Breast epithelium (tissue), 4 donors: ENCODE measurements around the gene IFT88. TPM values are rescaled to one million over a fixed set of nuclear protein-coding genes. Genes with fewer than 3 reads are reported as not detected.

Source experiments
- DNase-seq, 2 donors: peaks; one replicate each; pipeline ENCODE4 v3.0.0-alpha.2; 2019; ENCODE audit warnings: low spot score in 2 of 2
- H3K27ac ChIP-seq, 2 donors: fragments of 200-600 bp; sonication (generic) in 1 of 2; one replicate each; pipeline ENCODE4 v1.5.1; 2016 to 2019; ENCODE audit warnings: mild to moderate bottlenecking in 1 of 2
- H3K27me3 ChIP-seq, 2 donors: fragments of 200-600 bp; sonication (generic) in 1 of 2; one replicate each; pipeline versions ENCODE4 v1.5.1 to v1.6.0; 2017 to 2019; ENCODE audit warnings: control low read depth in 1 of 2, mild to moderate bottlenecking in 1 of 2
- H3K36me3 ChIP-seq: fragments of 200-600 bp; one replicate; pipeline ENCODE4 v1.5.1; 2019
- H3K4me1 ChIP-seq, 2 donors: fragments of 200-600 bp; sonication (generic); one replicate each; pipeline ENCODE4 v1.5.1; 2016 to 2019; ENCODE audit warnings: control low read depth in 1 of 2
- H3K4me3 ChIP-seq, 3 donors: fragments of 200-600 bp; sonication (generic); 1 replicate in 2 of 3; 2 replicates in 1 of 3; pipeline ENCODE4 v1.5.1; 2016 to 2019; ENCODE audit warnings: mild to moderate bottlenecking in 3 of 3, moderate library complexity in 2 of 3
- H3K9me3 ChIP-seq, 2 donors: fragments of 200-600 bp; sonication (generic) in 1 of 2; one replicate each; pipeline ENCODE4 v1.5.1; 2016 to 2019; ENCODE audit warnings: control low read depth in 1 of 2
- POLR2A ChIP-seq: fragments of 450-650 bp; IDR thresholded peaks from one replicate; pipeline ENCODE4 v1.6.1; 2016; ENCODE audit warnings: antibody characterized with exemption, mild to moderate bottlenecking, moderate library complexity
- POLR2AphosphoS5 ChIP-seq, 3 donors: sonication (generic); formaldehyde crosslinking; IDR thresholded peaks; one replicate each; pipeline ENCODE4 v1.6.1; 2017; ENCODE audit warnings: antibody characterized with exemption in 3 of 3
- intact Hi-C: fragments of 100-400 bp; cut with DNase I; formaldehyde crosslinking; loops from one replicate; pipeline ENCODE4 v1.15.1; 2023; ENCODE audit warnings: low total_unique reads
- total RNA-seq, 3 donors: library from RNA; depleted of rRNA; stranded (reverse); fragments of >200 nt; gene quantifications; one replicate each; pipeline ENCODE4 v1.1.0, GENCODE V29; 2016
- TF ChIP-seq, protein P1 (sequence below), 3 donors: fragments of 450-650 bp; IDR thresholded peaks; one replicate each; pipeline ENCODE4 v1.5.1; 2016 to 2017; ENCODE audit warnings: antibody characterized with exemption in 3 of 3, mild to moderate bottlenecking in 3 of 3, moderate library complexity in 3 of 3

Gene IFT88
- total RNA-seq, 3 donors from 2014 or later: 13.9 to 35.0 (median 27.9) TPM

DNA sequence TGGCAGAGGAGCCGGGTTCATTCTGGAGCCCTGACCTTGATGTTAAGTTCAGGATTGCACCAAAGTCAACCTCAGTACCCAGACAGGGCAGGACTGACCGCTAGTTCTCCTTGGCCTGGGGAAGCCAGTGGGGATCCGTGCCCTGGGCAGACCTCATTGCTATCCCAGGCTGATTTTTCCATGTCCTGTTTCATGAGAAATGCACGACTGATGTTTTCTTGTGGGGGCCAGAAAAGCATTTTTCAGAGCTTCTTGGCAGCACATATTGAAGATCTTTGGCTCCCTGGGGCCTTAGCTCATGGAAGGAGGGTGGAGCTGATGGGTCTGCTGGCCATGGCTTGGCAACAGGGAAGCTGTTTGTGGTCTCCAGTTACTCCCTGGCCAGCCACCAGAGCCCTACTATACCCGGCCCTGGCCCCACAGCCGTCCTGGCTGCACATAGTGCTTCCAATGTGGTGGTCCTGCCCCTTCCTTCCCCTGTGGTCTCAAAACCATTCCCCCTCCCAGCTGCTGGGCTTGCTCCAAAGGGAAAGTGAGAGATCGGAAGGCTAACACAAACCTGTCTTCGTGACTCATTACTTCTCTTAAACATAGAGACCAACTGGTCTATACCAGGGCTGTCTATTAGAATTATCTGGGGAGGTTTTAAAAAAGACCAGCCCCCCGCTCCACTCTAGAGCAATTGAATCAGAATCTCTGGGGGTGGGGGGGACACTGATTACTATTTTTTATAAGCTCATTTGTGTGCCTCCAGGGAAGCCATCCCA lies 147.8 kb downstream of the IFT88 start:
- DNase-seq: no peak
- H3K4me1 ChIP-seq: no peaks in the 10 kb centered on the region
- H3K4me3 ChIP-seq: peak overlapping the region in 1 of 3 donors; percentile 46
- intact Hi-C loops: loop anchor here (10.0 kb wide), 1 partner anchor 130 kb away; no protein-coding TSS in a partner anchor
- H3K27ac ChIP-seq: peak overlapping the region; percentile 58 to 76
- H3K27me3 ChIP-seq: peaks cover 0 to 3% of the 10 kb centered on the region in 2 donors
- H3K36me3 ChIP-seq: no peaks in the 10 kb centered on the region
- TF ChIP-seq POLR2A: no peak
- peak in 1 of 3 donors; percentile 26 for TF ChIP-seq POLR2AphosphoS5 (IDR thresholded peaks at IDR 0.05)
- no peaks in the 10 kb centered on the region for H3K9me3 ChIP-seq

DNA sequence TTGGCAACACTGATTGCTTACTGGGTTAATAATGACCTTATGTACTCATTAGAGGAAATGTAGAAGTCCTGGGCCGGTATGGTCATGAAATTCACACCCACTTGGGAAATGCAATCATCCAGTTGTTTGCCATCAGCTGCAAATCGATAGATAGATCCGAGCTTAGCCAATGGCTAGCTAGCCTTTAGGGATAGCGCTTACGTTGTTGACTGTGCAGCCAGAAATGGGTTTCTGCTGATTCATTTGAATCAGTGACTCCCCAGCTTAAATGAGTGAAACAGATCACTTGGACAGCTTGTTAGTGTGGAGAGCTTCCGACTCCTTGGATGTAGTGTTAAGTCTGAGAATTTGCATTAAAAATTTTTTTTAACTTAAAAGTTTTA lies 148.4 kb downstream of the IFT88 start:
- Histone ChIP-seq H3K4me3 (no peak overlapping the region), H3K36me3 (no peaks in the 10 kb centered on the region), H3K4me1 (no peaks in the 10 kb centered on the region), H3K9me3 (no peaks in the 10 kb centered on the region), H3K27me3 (peaks cover 0 to 5% of the 10 kb centered on the region in 2 donors), H3K27ac (peak overlapping the region in 1 of 2 donors; percentile 76)
- no peak for DNase-seq
- TF ChIP-seq POLR2AphosphoS5 (IDR thresholded peaks at IDR 0.05): no peak
- no peak for TF ChIP-seq POLR2A
- TF ChIP-seq, protein P1, sequence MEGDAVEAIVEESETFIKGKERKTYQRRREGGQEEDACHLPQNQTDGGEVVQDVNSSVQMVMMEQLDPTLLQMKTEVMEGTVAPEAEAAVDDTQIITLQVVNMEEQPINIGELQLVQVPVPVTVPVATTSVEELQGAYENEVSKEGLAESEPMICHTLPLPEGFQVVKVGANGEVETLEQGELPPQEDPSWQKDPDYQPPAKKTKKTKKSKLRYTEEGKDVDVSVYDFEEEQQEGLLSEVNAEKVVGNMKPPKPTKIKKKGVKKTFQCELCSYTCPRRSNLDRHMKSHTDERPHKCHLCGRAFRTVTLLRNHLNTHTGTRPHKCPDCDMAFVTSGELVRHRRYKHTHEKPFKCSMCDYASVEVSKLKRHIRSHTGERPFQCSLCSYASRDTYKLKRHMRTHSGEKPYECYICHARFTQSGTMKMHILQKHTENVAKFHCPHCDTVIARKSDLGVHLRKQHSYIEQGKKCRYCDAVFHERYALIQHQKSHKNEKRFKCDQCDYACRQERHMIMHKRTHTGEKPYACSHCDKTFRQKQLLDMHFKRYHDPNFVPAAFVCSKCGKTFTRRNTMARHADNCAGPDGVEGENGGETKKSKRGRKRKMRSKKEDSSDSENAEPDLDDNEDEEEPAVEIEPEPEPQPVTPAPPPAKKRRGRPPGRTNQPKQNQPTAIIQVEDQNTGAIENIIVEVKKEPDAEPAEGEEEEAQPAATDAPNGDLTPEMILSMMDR (IDR thresholded peaks at IDR 0.05): no peak
- intact Hi-C loops: loop anchor here (10.0 kb wide), 1 partner anchor 129 kb away; no protein-coding TSS in a partner anchor

DNA sequence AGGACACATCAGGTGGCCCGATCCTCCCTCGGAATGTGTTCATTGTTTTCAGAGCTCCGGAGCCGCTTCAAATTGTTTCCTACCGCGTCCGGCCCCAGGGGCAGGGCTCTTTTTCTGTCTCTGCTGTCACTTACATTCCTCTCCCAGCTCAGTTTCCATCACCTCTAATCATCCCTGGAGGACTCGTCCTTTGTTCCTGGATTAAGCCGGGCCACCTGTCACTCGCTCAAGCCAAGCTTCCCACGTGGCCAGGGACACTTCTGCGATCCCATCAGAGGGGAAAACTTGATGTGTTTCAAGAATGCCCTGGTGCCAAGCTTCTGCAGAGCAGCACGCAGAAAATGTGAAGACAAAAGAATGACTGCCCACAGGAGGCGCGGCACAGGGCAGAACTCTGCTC lies 150.0 kb downstream of the IFT88 start:
- no peaks in the 10 kb centered on the region for H3K36me3 ChIP-seq
- H3K9me3 ChIP-seq: no peaks in the 10 kb centered on the region
- H3K27me3 ChIP-seq: peaks cover 6 to 13% of the 10 kb centered on the region in 2 donors
- no peak overlapping the region for H3K27ac ChIP-seq
- H3K4me1 ChIP-seq: peaks cover 0 to 3% of the 10 kb centered on the region in 2 donors
- DNase-seq: no peak
- TF ChIP-seq POLR2AphosphoS5 (IDR thresholded peaks at IDR 0.05) (no peak), POLR2A (no peak)
- TF ChIP-seq, protein P1 (IDR thresholded peaks at IDR 0.05): no peak
- H3K4me3 ChIP-seq: no peak overlapping the region
- intact Hi-C loops: loop anchor here (10.0 kb wide), 1 partner anchor 128 kb away; no protein-coding TSS in a partner anchor

DNA sequence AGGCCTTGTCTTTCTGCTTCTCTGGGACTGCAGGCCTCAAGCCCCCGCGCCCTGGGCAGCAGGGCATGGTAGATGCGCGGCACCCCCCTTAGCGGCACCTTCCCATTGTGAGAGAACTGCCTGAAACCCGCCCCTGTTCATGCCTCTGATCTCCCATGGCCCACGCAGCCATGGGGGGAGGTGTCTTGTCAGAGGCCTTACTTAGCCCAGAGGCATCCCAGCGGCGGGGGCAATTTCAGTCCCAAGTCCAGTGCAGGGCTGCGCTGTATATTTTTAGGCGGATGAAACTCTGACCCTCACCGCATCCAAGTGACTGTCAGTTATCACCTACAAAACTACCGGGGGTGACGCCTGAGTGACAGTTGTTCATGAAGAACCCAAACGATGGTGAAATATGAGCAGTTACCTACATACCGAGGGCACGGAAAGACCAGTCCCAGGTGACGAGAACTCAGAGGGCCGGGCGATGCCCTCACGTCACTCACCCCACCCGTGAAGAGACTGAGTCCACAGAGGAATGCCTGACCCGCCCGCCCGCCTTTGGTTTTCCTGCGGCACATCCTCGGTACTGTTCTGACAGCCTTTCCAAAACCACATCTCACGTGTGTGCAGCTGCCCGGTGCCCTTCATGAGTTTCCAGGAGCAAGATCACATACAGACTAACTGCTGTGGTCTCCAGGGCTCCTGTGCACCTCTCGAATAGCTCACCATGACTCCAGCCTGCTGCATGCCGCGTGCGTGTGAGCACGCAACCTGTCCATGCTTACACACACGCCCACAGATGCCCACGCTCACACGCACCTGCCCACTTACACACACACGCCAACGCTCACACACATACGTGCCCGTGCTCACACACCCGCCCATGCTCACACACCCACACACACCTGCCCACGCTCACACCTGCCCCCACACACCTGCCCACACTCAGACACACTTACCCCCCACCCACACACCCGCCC lies 150.9 kb downstream of the IFT88 start:
- Histone ChIP-seq H3K36me3 (no peaks in the 10 kb centered on the region), H3K4me1 (peaks cover 0 to 3% of the 10 kb centered on the region in 2 donors), H3K4me3 (no peak overlapping the region), H3K27me3 (peaks cover 6 to 13% of the 10 kb centered on the region in 2 donors), H3K9me3 (no peaks in the 10 kb centered on the region), H3K27ac (no peak overlapping the region)
- no peak for DNase-seq
- TF ChIP-seq POLR2A: no peak
- TF ChIP-seq, protein P1 (IDR thresholded peaks at IDR 0.05): no peak
- intact Hi-C loops: loop anchor here (10.0 kb wide), 1 partner anchor 127 kb away; no protein-coding TSS in a partner anchor

DNA sequence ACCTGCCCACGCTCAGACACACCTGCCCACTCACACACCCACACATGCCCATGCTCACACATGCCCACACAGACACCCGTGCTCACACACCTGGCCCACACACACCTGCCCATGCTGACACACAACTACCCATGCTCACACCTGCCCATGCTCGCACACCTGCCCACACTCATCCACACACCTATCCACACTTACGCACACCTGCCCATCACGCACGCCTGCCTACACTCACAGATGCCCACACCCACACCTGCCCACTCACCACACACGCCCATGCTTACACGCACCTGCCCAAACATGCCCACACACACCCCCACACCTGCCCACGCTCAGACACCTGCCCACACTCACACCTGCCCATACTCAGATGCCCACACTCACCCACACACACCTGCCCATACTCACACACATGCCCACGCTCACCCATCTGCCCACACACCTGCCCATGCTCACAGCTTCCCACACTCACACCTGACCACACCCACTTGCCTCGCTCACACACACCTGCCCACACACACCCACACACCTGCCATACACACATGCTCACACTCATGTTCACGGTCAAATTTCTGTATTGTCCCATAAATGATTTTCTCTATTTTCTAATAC lies 152.1 kb downstream of the IFT88 start:
- no peak for TF ChIP-seq POLR2A
- TF ChIP-seq, protein P1 (IDR thresholded peaks at IDR 0.05): no peak
- TF ChIP-seq POLR2AphosphoS5 (IDR thresholded peaks at IDR 0.05): no peak
- DNase-seq: no peak
- H3K27ac ChIP-seq: no peak overlapping the region
- H3K4me1 ChIP-seq: peaks cover 0 to 3% of the 10 kb centered on the region in 2 donors
- H3K27me3 ChIP-seq: peaks cover 6 to 13% of the 10 kb centered on the region in 2 donors
- H3K36me3 ChIP-seq: no peaks in the 10 kb centered on the region
- no peak overlapping the region for H3K4me3 ChIP-seq
- H3K9me3 ChIP-seq: no peaks in the 10 kb centered on the region
- intact Hi-C loops: loop anchor here (10.0 kb wide), 1 partner anchor 126 kb away; no protein-coding TSS in a partner anchor
